A673 (cell line): ENCODE measurements around the gene TMEM179.

Experiments used
- CTCF ChIP-seq: fragments of 300-800, 200-600 bp; sonication (generic); conservative IDR thresholded peaks from 2 replicates; pipeline ENCODE4 v1.5.1; 2017; ENCODE audit warnings: low read depth, mild to moderate bottlenecking, antibody characterized with exemption, low read length, moderate library complexity, mixed read lengths
- EZH2 ChIP-seq: fragments of 200-600 bp; sonication (generic); IDR thresholded peaks from 2 replicates; pipeline ENCODE4 v1.6.1; 2017; ENCODE audit warnings: borderline replicate concordance, low read depth, mild to moderate bottlenecking, mixed read lengths, antibody characterized with exemption, low read length; ENCODE audit not compliant: poor library complexity, severe bottlenecking

- TF ChIP-seq CTCF: no peak
- no peak for TF ChIP-seq EZH2
These were observed 1.6 kb downstream of the TMEM179 start for GRCh38 chr14:104602933-104603325.
